Measurements from ENCODE around the gene VPS16. TPM values are rescaled to one million over a fixed set of nuclear protein-coding genes. Genes with fewer than 3 reads are reported as not detected.

Gene VPS16
- total and polyA plus RNA-seq, 2 of the 8 experiments (the other 6 are each of a cell fraction or from before 2014, with no cell fraction given) = 23.8 to 25.9 TPM

GRCh38 chr20:2873747-2874041 lies 33.1 kb downstream of the VPS16 start:
- Histone ChIP-seq H2AK5ac (ENCODE audit: low read depth, low read length) (no peak overlapping the region), H2BK20ac (ENCODE audit: low read length) (no peak overlapping the region), H3K9ac (replicated peaks in 1 of 4; ENCODE audit: extremely low read depth in 1 of 4, low read depth in 3 of 4, low read length in 3 of 4) (peak overlapping the region in 3 of 4 experiments; percentile 5 to 76 (median 71); a peak in 5 of 7 replicates), H2BK5ac (ENCODE audit: low read depth, low read length) (no peak overlapping the region), H4K8ac (ENCODE audit: extremely low read depth, insufficient read depth, low read length) (peak overlapping the region; percentile 48), H3K14ac (ENCODE audit: insufficient read length) (no peak overlapping the region), H2BK12ac (ENCODE audit: low read depth, low read length) (no peak overlapping the region), H3K79me1 (ENCODE audit: low read depth, low read length) (0 out of 2 replicates have a peak, but pooled peaks cover 4% of the 10 kb centered on the region), H3K27ac (ENCODE audit: low read depth, low read length) (peak overlapping the region; percentile 70; the same call in 1 of the 2 replicates), H3K27me3 (replicated peaks in 1 of 4; ENCODE audit: control insufficient read depth in 3 of 4, extremely low read depth in 1 of 4, insufficient read depth in 3 of 4, low read length in 3 of 4) (peaks cover 0 to 24% (median 14%) of the 10 kb centered on the region in 4 experiments; a peak in 5 of 7 replicates), H4K5ac (ENCODE audit: insufficient read length, low read depth, low read length) (no peak overlapping the region), H3K18ac (ENCODE audit: extremely low read depth, low read length) (peak overlapping the region; percentile 24; the same call in 1 of the 2 replicates), H3K4me3 (ENCODE audit: extremely low read depth in 1 of 4, insufficient read depth in 2 of 4, low read depth in 3 of 4, low read length in 4 of 4) (peak overlapping the region; percentile 70 to 82 (median 78)), H4K91ac (replicated peaks; ENCODE audit: insufficient read length, low read length) (no peak overlapping the region), H2AFZ (ENCODE audit: low read length) (no peak overlapping the region), H3K23ac (ENCODE audit: insufficient read length) (no peak overlapping the region), H3K9me3 (ENCODE audit: insufficient read depth in 2 of 2, low read depth in 1 of 2, low read length in 1 of 2) (no peaks in the 10 kb centered on the region), H2BK120ac (replicated peaks; ENCODE audit: low read depth, low read length) (no peak overlapping the region), H3K79me2 (ENCODE audit: control insufficient read depth in 1 of 2, insufficient read depth in 2 of 2, low read length in 2 of 2) (peaks cover 0 to 47% of the 10 kb centered on the region in 2 experiments; a peak in 3 of 4 replicates), H3K36me3 (ENCODE audit: control insufficient read depth in 2 of 4, insufficient read depth in 4 of 4, low read length in 3 of 4) (0 out of 8 replicates have a peak, but pooled peaks cover 0 to 3% (median 0%) of the 10 kb centered on the region in 4 experiments), H4K20me1 (replicated peaks in 1 of 2; ENCODE audit: control insufficient read depth in 1 of 2, insufficient read depth in 2 of 2, low read length in 2 of 2) (peaks cover 3 to 8% of the 10 kb centered on the region in 2 experiments), H3K4ac (replicated peaks; ENCODE audit: insufficient read length, low read depth, low read length) (no peak overlapping the region), H3K23me2 (ENCODE audit: low read depth, low read length) (peaks cover 12% of the 10 kb centered on the region), H2BK15ac (ENCODE audit: low read length) (no peak overlapping the region), H3K4me1 (replicated peaks in 1 of 4; ENCODE audit: control insufficient read depth in 3 of 4, insufficient read depth in 4 of 4, low read length in 3 of 4) (peaks cover 0 to 7% (median 4%) of the 10 kb centered on the region in 4 experiments; a peak in 6 of 7 replicates), H3K56ac (replicated peaks; ENCODE audit: insufficient read length, low read depth, low read length) (no peak overlapping the region), H3K4me2 (ENCODE audit: insufficient read depth in 1 of 2, low read depth in 2 of 2, low read length in 2 of 2) (peak overlapping the region; percentile 65 to 96)
- ChIA-PET CTCF (ENCODE audit: partially characterized antibody) (interaction anchor here (1.1 to 1.4 kb wide), 2 partner anchors 126 to 127 kb away, joined by 3 to 5 read pairs; no protein-coding TSS in a partner anchor), POLR2A (ENCODE audit: partially characterized antibody) (interaction anchor here (1.4 to 1.7 kb wide), 4 partner anchors 19 to 210 kb away, joined by 3 to 6 read pairs (median 4); partner anchors contain the start of gene IDH3B)
- WGBS, 2 experiments (ENCODE audit: extremely low coverage in 1 of 2, insufficient coverage in 1 of 2, insufficient read length in 1 of 2, insufficient replicate concordance in 2 of 2, low coverage in 1 of 2, low lambda C conversion rate in 2 of 2, missing lambda C conversion rate in 1 of 2) = 0% methylated on average over 13 of the region's 29 CpGs; no CpG with 5 or more reads in 1 of the 2 experiments
- DNase-seq (ENCODE audit: low read depth in 1 of 2, low spot score in 2 of 2) = peak in 1 of 2 experiments; percentile 83
- FAIRE-seq = no peak
- TF ChIP-seq, protein P1, sequence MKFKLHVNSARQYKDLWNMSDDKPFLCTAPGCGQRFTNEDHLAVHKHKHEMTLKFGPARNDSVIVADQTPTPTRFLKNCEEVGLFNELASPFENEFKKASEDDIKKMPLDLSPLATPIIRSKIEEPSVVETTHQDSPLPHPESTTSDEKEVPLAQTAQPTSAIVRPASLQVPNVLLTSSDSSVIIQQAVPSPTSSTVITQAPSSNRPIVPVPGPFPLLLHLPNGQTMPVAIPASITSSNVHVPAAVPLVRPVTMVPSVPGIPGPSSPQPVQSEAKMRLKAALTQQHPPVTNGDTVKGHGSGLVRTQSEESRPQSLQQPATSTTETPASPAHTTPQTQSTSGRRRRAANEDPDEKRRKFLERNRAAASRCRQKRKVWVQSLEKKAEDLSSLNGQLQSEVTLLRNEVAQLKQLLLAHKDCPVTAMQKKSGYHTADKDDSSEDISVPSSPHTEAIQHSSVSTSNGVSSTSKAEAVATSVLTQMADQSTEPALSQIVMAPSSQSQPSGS (IDR thresholded peaks at IDR 0.05; ENCODE audit: low read length) = no peak
- TF ChIP-seq HDAC2 (IDR thresholded peaks at IDR 0.05; ENCODE audit: borderline replicate concordance in 1 of 2, low read depth in 2 of 2, low read length in 2 of 2) (0 out of 4 replicates have a peak, but pooled peaks of 1 of the 2 experiments have one; percentile 3), KDM1A (IDR thresholded peaks at IDR 0.05; ENCODE audit: borderline replicate concordance, low read length) (no peak), JUN (IDR thresholded peaks at IDR 0.05; ENCODE audit: low read depth, low read length) (no peak), GABPA (IDR thresholded peaks at IDR 0.05; ENCODE audit: borderline replicate concordance, insufficient read depth, low read length) (no peak), RNF2 (IDR thresholded peaks at IDR 0.05; ENCODE audit: borderline replicate concordance, low read depth, low read length, missing control alignments, poor library complexity, severe bottlenecking) (no peak), SRF (IDR thresholded peaks at IDR 0.05; ENCODE audit: low read depth, low read length) (no peak), TBP (IDR thresholded peaks at IDR 0.05; ENCODE audit: low read depth, low read length) (no peak), NANOG (IDR thresholded peaks at IDR 0.05; ENCODE audit: insufficient read depth, low read depth, low read length, poor library complexity, severe bottlenecking) (no peak)
- TF ChIP-seq, protein P2, sequence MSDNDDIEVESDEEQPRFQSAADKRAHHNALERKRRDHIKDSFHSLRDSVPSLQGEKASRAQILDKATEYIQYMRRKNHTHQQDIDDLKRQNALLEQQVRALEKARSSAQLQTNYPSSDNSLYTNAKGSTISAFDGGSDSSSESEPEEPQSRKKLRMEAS (IDR thresholded peaks at IDR 0.05) = peak; percentile 43; the same call in 1 of the 2 replicates
